Measurements from ENCODE around the gene ADAM15.

DNA sequence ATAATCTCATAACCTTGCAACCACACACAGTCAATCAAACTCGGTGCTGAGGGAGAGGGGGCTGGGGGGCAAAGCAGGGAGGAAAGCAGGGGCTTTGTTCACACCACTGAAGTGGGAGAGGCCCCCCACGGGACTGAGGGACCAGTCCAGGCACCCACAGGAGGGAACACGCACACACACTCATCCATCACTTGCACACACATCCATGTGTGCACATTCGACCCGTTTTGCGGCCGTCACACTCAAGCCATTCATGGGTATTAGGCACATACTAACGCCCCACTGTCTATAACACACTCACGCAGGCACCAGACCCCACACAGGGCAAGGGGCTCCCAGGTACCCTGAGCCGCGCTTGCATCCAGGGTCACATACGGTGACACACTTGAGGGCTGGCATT, 41.5 kb downstream of the ADAM15 start:
- TF ChIP-seq, protein P1, sequence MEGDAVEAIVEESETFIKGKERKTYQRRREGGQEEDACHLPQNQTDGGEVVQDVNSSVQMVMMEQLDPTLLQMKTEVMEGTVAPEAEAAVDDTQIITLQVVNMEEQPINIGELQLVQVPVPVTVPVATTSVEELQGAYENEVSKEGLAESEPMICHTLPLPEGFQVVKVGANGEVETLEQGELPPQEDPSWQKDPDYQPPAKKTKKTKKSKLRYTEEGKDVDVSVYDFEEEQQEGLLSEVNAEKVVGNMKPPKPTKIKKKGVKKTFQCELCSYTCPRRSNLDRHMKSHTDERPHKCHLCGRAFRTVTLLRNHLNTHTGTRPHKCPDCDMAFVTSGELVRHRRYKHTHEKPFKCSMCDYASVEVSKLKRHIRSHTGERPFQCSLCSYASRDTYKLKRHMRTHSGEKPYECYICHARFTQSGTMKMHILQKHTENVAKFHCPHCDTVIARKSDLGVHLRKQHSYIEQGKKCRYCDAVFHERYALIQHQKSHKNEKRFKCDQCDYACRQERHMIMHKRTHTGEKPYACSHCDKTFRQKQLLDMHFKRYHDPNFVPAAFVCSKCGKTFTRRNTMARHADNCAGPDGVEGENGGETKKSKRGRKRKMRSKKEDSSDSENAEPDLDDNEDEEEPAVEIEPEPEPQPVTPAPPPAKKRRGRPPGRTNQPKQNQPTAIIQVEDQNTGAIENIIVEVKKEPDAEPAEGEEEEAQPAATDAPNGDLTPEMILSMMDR (IDR thresholded peaks at IDR 0.05): no peak
- no peak for TF ChIP-seq POLR2A (IDR thresholded peaks at IDR 0.05)

All from lower leg skin (tissue), 3 donors.